Transverse colon (tissue), 4 donors: ENCODE data around the gene HTT.
A peak's percentile ranks its signal among the peaks of the same experiment; 100 is the strongest.

Experiments used
- CTCF ChIP-seq, 5 experiments: fragments of 200-600 bp in 3 of 5; fragments of 450-650 bp in 2 of 5; sonication (generic) in 3 of 5; IDR thresholded peaks; 1 replicate in 2 of 5; 2 replicates in 3 of 5; pipeline ENCODE4 v1.5.1; 2016 to 2017; ENCODE audit warnings: antibody characterized with exemption in 5 of 5, inconsistent platforms in 3 of 5, mild to moderate bottlenecking in 2 of 5, moderate library complexity in 1 of 5
- EP300 ChIP-seq: sonication (generic); formaldehyde crosslinking; IDR thresholded peaks from one replicate; pipeline ENCODE4 v1.6.1; 2017; ENCODE audit warnings: antibody characterized with exemption, low read depth
- POLR2A ChIP-seq: fragments of 450-650 bp; IDR thresholded peaks from one replicate; pipeline ENCODE4 v1.6.1; 2016; ENCODE audit warnings: antibody characterized with exemption, mild to moderate bottlenecking, moderate library complexity
- POLR2AphosphoS5 ChIP-seq, 3 donors: sonication (generic); formaldehyde crosslinking; IDR thresholded peaks; one replicate each; pipeline ENCODE4 v1.6.1; 2016; ENCODE audit warnings: antibody characterized with exemption in 3 of 3

GRCh38 chr4:3148926-3149325 is 74.4 kb downstream of the HTT start:
- no peak for TF ChIP-seq CTCF (IDR thresholded peaks at IDR 0.05)
- TF ChIP-seq EP300, result no peak
- TF ChIP-seq POLR2A, result no peak
- peak; percentile 37 to 78 (median 73) for TF ChIP-seq POLR2AphosphoS5 (IDR thresholded peaks at IDR 0.05)
